Prostate gland (tissue), 2 donors: ENCODE measurements around the gene OR2A7.
"Not testable (repeated sequence)": the region's sequence is repeated elsewhere in the genome, so short reads cannot be mapped to it uniquely, and the experiment has no call there.

Experiments used
- POLR2A ChIP-seq: fragments of 450-650 bp; IDR thresholded peaks from one replicate; pipeline ENCODE4 v1.6.1; 2016; ENCODE audit warnings: antibody characterized with exemption, mild to moderate bottlenecking
- POLR2AphosphoS5 ChIP-seq: sonication (generic); formaldehyde crosslinking; IDR thresholded peaks from one replicate; pipeline ENCODE4 v1.6.1; 2017; ENCODE audit warnings: antibody characterized with exemption
- TF ChIP-seq, protein P1 (sequence below), 4 experiments: fragments of 200-600 bp in 2 of 4; fragments of 450-650 bp in 2 of 4; sonication (generic) in 2 of 4; IDR thresholded peaks; 1 replicate in 3 of 4; 2 replicates in 1 of 4; pipeline ENCODE4 v1.5.1; 2016 to 2019; ENCODE audit warnings: antibody characterized with exemption in 4 of 4, mild to moderate bottlenecking in 2 of 4, moderate library complexity in 2 of 4

DNA sequence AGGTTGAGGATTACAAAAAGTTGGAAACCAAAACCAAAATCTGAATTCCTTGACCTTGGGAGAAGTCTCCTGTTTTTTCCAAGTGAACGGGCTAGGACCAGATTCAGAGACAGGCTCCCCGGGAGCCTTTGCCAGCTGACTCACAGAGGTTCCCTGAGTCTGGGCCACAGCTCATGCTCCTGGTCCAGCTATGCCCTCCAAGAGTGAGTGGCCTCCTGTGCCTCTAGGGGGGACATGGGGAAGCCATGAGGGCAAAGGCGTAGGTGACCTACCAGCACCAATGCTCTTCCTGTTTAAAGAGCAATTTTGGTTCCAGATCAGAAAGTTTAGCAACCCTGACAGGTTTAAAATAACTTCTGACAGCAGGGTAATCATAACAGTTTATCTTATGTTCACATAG lies 35.8 kb downstream of the OR2A7 start:
- not testable (repeated sequence) for TF ChIP-seq POLR2A, POLR2AphosphoS5
- TF ChIP-seq, protein P1, sequence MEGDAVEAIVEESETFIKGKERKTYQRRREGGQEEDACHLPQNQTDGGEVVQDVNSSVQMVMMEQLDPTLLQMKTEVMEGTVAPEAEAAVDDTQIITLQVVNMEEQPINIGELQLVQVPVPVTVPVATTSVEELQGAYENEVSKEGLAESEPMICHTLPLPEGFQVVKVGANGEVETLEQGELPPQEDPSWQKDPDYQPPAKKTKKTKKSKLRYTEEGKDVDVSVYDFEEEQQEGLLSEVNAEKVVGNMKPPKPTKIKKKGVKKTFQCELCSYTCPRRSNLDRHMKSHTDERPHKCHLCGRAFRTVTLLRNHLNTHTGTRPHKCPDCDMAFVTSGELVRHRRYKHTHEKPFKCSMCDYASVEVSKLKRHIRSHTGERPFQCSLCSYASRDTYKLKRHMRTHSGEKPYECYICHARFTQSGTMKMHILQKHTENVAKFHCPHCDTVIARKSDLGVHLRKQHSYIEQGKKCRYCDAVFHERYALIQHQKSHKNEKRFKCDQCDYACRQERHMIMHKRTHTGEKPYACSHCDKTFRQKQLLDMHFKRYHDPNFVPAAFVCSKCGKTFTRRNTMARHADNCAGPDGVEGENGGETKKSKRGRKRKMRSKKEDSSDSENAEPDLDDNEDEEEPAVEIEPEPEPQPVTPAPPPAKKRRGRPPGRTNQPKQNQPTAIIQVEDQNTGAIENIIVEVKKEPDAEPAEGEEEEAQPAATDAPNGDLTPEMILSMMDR (IDR thresholded peaks at IDR 0.05): not testable (repeated sequence)
